Measurements from ENCODE around the gene NOS1AP.

DNA sequence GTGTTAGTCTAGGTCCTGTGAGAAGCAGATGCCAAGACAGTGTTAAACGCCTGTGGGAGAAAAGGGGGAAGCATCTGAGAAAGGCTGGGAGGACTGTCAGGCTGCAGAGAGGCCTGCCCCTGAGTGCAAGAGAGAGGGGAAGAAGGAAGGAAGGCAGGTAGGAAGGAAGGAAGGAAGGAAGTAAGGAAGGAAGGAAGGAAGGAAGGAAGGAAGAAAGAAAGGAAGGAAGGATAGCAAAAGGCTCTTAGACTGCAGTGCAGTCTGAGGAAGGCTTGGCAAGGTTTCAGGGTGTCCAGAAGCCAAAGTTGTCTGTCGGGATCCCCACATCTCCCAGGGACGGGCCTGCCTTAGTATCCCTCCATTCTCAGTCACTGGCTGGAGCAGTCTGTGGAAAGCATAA is 224.5 kb downstream of the NOS1AP start:
- TF ChIP-seq ZNF3 (CRISPR knock-in tag; IDR thresholded peaks at IDR 0.05) = no peak
- TF ChIP-seq EZH2 (IDR thresholded peaks at IDR 0.05; ENCODE audit: borderline replicate concordance, low read depth, low read length) = no peak
- TF ChIP-seq, protein P1, sequence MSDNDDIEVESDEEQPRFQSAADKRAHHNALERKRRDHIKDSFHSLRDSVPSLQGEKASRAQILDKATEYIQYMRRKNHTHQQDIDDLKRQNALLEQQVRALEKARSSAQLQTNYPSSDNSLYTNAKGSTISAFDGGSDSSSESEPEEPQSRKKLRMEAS (CRISPR knock-in tag; IDR thresholded peaks at IDR 0.05) = no peak
- TF ChIP-seq CBX2 (IDR thresholded peaks at IDR 0.05; ENCODE audit: insufficient read depth, low read length, poor library complexity, severe bottlenecking) = no peak
- no peak for TF ChIP-seq ZNF224 (CRISPR knock-in tag; IDR thresholded peaks at IDR 0.05)
- TF ChIP-seq GATAD2A (IDR thresholded peaks at IDR 0.05) = no peak
- TF ChIP-seq, protein P2, sequence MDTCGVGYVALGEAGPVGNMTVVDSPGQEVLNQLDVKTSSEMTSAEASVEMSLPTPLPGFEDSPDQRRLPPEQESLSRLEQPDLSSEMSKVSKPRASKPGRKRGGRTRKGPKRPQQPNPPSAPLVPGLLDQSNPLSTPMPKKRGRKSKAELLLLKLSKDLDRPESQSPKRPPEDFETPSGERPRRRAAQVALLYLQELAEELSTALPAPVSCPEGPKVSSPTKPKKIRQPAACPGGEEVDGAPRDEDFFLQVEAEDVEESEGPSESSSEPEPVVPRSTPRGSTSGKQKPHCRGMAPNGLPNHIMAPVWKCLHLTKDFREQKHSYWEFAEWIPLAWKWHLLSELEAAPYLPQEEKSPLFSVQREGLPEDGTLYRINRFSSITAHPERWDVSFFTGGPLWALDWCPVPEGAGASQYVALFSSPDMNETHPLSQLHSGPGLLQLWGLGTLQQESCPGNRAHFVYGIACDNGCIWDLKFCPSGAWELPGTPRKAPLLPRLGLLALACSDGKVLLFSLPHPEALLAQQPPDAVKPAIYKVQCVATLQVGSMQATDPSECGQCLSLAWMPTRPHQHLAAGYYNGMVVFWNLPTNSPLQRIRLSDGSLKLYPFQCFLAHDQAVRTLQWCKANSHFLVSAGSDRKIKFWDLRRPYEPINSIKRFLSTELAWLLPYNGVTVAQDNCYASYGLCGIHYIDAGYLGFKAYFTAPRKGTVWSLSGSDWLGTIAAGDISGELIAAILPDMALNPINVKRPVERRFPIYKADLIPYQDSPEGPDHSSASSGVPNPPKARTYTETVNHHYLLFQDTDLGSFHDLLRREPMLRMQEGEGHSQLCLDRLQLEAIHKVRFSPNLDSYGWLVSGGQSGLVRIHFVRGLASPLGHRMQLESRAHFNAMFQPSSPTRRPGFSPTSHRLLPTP (IDR thresholded peaks at IDR 0.05; ENCODE audit: borderline replicate concordance, extremely low read depth, insufficient read length) = no peak
- TF ChIP-seq ATF1 (CRISPR knock-in tag; IDR thresholded peaks at IDR 0.05) = no peak
- no peak for TF ChIP-seq ATF1 (tag; IDR thresholded peaks at IDR 0.05)
- TF ChIP-seq, protein P3, sequence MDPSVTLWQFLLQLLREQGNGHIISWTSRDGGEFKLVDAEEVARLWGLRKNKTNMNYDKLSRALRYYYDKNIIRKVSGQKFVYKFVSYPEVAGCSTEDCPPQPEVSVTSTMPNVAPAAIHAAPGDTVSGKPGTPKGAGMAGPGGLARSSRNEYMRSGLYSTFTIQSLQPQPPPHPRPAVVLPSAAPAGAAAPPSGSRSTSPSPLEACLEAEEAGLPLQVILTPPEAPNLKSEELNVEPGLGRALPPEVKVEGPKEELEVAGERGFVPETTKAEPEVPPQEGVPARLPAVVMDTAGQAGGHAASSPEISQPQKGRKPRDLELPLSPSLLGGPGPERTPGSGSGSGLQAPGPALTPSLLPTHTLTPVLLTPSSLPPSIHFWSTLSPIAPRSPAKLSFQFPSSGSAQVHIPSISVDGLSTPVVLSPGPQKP (CRISPR knock-in tag; IDR thresholded peaks at IDR 0.05) = no peak
